GM18867 (cell line): Measurements from ENCODE around the gene BCL7C.
"Not testable (repeated sequence)": the region's sequence is repeated elsewhere in the genome, so short reads cannot be mapped to it uniquely, and the experiment has no call there.

Source experiments
- ATAC-seq: cut with Tn5 transposase; IDR thresholded peaks from one replicate; pipeline ENCODE4 v1.9.1; 2021; ENCODE audit warnings: mild to moderate bottlenecking, moderate library complexity; ENCODE audit not compliant: unreplicated experiment

Gene BCL7C

GRCh38 chr16:30870904-30871303 is 23.0 kb downstream of the BCL7C start:
- ATAC-seq = no peak

- no peak for ATAC-seq
Observed at GRCh38 chr16:30867747-30868146, 26.1 kb downstream of the BCL7C start.

DNA sequence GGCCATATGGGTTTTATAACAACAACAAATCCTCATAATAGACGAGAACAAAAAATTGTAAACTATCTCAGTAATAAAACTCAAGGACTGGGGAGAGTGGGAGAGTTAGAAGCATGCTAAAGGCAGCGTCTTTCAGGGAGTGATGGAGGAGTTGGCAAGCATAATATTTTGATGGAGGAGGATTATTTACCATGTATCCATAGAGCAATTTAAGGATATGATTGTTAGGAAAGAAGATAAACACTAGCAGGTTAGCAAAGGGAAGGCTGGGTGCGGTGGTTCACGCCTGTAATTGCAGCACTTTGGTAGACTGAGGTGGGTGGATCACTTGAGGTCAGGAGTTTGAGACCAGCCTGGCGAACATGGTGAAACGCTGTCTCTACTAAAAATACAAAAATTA is 27.8 kb downstream of the BCL7C start:
- ATAC-seq = no peak

- not testable (repeated sequence) for ATAC-seq
Observed at GRCh38 chr16:30863178-30863577, 30.7 kb downstream of the BCL7C start.

DNA sequence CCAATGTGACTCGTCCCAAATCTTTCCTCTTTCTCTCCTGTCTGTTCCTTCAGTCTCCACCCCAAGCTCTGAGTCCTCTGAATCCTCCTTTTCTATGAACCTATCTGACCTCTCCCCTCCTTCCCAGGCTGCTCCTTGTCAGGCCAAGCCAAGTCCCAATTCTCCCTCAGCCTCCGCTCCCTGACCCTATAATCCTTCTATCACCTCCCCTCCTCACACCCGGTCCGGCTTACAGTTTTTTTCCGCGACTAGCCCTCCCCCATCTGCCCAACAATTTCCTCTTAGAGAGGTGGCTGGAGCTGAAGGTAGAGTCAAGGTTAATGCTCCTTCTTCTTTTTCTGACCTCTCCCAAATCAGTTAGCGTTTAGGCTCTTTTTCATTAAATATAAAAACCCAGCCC is 33.1 kb downstream of the BCL7C start:
- not testable (repeated sequence) for ATAC-seq

DNA sequence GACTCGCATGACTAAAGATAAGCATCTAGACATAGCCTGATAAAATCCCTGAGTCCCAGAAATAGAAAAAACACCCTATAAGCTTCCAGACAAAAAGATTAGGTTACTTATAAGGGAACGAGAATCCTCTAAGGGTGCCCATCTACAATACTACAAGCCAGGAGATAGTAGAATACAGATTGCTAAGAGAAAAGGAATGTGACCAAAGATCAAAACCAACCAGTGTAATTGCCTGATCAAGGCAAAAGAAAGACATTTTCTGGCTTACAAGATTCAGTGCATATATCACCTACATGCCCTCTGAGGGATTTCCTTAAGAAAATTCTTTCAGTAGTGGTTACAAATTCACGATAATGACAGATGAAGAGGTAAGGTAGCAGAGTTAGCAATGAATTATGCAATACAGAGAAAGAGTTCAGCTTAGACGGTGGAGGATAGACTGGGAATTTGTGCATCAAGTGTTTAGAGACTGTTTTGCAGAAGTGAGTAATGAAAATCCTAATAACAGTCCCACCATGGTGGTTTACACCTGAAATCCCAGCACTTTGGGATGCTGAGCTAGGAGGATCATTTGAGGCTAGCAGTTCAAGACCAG is 35.0 kb downstream of the BCL7C start:
- ATAC-seq = no peak

DNA sequence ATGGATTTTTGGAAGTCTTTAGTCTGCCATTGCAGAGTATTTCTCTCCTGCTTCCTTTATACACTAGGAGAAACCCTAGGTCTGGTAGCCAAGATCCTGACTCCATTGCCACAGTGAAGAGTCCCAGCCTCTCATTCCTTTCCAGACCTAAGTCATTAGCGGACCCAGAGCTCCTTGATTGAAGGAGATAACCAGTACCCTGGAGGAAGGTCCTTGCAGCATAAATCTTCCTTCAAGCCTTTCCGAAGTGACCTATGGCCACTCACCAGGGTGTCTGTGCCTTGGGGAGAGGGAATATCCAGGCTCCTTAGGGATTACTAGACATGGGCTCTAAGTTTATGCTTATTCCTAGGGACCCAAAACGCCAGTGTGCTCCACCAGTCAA is 35.8 kb downstream of the BCL7C start:
- ATAC-seq = no peak

DNA sequence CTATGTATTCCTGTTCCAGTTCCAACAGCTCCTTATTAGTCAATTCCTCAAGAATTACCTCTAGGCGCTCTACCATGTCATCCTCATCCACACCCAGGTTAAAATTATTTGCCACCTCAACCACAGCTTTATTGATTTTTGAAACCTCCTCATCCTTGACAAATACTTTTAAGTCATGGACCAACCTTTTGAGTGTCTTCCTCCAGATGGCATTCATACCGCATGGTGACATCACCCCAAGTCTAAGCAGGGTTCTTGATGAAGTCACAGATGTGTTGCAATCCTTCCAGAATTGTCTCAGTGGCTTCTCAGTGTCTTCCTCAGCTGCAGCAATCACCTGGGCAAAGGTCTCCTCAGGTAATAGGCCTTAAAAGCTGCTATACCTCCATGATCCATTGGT is 40.1 kb downstream of the BCL7C start:
- ATAC-seq = no peak

GRCh38 chr16:30850246-30850645 is 43.6 kb downstream of the BCL7C start:
- no peak for ATAC-seq

DNA sequence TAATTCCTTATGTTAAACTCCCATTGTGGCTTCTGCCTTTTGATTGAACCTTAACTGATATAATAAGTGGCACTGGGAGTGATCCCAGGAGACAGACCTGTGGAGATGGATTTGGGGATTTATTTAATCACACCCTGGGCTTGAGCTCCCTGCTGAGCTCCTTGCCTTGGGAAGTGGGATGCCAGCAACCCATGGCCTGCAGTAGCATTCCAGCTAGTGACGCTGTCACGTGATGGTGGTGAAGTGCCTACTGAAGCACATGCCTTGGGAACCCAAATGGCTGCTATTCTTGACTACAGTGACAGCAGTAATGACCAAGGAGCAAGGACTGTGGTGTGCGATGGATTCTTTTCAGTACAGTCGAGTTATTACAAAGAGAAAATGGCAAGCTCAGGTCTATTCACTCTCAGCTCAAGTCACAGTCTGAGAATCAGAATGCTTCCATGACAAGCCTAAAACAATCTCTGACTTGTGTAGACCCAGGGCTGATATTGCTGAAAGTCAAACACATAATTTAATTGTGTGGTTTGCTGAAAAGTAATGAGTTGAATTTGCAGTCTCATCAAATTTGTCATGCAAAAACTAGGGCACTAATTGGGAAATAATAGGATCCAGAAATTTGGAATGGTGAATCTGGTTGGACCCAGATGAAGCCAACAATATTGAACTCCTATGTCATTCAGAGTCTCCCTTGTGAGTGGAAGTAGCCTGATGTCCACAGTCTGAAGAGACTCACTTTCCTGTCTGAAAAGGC is 47.1 kb downstream of the BCL7C start:
- ATAC-seq = no peak

- ATAC-seq = no peak
Observed at GRCh38 chr16:30844671-30845449, 49.0 kb downstream of the BCL7C start.

- ATAC-seq = no peak
Observed at GRCh38 chr16:30844346-30844670, 49.6 kb downstream of the BCL7C start.

DNA sequence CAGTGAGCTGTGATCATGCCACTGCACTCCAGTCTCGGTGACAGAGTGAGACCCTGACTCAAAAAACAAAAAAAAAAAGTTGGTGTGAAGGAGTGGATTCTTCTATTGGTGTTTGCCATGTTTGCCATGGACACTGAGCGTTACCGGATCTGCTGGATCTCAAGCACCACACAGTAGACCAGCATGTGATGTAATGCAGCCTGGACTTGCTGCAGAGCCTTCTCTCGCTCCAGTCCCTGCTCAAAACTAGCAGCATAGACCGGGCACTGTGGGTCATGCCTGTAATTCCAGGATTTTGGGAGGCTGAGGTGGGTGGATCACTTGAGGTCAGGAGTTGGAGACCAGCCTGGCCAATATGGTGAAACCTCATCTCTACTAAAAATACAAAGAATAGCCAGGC is 50.4 kb downstream of the BCL7C start:
- no peak for ATAC-seq

DNA sequence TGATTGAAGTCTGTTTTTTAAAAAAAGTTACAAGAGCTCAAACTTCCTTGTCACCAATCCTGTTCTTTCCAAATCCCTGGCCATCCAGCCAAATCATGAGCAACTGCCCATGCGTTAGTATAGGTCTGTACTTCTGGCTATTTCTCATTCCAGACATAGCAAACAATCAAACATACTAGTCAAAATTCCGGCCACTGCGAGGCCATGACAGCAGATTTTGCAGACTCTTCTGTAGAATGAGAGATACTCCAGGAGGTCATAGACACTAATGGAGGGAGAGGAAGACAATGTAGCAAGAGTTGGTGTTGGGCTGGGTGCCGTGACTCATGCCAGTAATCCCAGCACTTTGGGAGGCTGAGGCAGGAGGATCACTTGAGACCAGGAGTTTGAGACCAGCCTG is 50.9 kb downstream of the BCL7C start:
- no peak for ATAC-seq

DNA sequence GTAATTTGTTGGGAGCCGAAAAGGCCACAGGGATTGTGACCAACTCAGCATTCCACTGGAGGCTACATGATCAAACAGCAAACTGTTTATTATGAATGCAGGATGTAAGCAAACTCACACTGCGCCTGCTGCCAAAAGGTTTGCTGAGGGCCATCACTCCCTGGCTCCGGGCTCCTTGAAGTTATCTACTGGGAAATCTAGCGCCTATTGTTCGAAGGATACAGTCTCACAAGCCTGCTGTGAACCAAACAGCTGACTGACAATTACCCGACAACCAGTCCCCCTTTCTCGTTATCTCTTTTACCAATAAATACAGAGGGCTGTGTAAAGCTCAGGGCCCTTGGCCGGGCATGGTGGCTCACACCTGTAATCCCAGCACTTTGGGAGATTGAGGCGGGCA is 52.5 kb downstream of the BCL7C start:
- no peak for ATAC-seq

GRCh38 chr16:30840611-30841010 is 53.3 kb downstream of the BCL7C start:
- ATAC-seq = no peak

DNA sequence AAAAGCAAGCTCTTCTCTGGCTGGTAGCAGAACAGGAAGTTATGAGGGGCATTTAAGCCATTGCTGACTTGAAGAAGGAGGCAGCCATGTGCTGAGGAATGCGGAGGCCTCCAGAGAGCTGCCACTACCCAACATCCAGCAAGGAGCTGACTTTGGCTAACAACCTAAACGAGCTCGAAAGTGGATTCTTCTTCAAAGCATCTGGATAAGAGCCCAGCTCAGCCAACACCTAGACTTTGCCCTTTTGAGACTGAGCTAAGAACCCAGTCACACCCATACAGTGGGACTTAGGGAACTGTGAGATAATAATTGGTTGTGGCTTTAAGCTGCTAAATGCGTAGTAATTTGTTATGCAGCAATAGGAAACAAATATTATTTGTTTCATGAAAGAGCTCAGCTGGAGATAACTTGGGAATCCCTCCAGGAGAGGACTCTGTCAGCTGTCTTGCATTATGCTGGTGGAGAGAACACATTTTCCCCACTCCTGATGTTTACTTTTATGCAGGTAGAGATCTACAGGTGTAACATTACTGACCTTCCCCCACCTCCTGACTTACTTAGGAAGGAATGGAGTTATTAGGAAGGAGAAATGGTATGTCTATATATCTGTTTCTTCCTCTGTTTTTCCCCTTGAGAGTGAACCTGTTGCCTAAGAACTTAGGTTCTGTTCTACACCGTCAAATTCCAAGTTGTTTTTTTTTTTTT is 54.2 kb downstream of the BCL7C start:
- ATAC-seq = no peak

- ATAC-seq = no peak
Observed at GRCh38 chr16:30838876-30839471, 54.9 kb downstream of the BCL7C start.

DNA sequence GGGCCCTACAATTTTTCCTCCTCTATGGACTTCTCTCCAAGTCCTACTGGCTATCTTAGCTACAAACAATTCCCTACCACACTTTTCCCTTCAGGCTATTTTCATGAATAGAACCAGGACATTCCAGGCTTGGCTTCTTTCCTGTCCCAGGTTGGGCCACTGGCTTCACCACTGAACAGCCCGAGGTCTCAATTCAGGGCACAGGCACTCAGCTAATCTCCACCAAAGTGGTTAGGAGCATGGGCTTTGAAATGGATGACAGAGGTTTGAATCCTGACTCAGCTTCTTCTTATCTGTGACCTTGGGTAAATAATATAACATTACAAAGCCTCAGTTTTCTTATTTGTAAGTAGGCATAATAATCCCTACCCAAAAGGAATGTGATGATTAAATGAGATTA is 56.0 kb downstream of the BCL7C start:
- no peak for ATAC-seq
